ENCODE measurements around the gene ZC2HC1C. TPM values are rescaled to one million over a fixed set of nuclear protein-coding genes. Genes with fewer than 3 reads are reported as not detected.

Gene ZC2HC1C
- total RNA-seq, 2 donors from 2014 or later = 2.3 to 2.7 TPM

DNA sequence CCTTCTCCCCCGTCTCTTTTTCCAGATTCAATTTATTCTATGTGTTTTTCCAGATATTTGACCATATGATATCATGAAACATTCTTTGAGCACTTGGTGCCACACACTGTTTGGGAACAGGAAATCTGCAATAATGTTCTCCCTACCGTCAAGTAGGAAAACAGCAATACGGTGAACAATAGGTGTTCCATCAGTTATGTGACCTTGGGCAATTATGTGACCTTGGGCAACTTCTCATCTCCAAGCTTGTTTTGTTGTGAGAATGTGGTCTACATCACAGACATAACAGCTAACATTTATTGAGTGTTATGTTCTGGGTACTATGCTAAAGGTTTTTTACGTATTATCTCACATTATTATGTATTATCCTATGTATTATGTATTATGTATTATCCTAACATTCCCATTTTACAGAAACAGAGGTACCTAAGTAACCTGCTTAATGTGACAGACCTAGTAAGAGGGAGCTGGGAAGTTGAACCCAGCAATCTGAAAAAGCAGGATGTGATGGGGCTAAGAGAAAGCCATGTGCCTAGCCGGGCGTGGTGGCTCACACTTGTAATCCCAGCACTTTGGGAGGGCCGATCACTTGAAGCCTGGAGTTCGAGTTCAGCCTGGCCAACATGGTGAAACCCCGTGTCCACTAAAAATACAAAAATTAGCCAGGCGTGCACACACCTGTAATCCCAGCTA lies 58.6 kb downstream of the ZC2HC1C start:
- peaks cover 10% of the 10 kb centered on the region for H3K36me3 Mint-ChIP-seq (ENCODE audit: low read depth)
- no peaks in the 10 kb centered on the region for H3K9me3 ChIP-seq (ENCODE audit: control insufficient read depth, low read length)
- H3K9ac ChIP-seq (ENCODE audit: extremely low read depth, low read length, poor library complexity, severe bottlenecking) = no peak overlapping the region
- peak overlapping the region; percentile 91 for H3K4me3 ChIP-seq (ENCODE audit: low read length)
- peaks cover under 1% of the 10 kb centered on the region for H3K9me3 Mint-ChIP-seq
- TF ChIP-seq, protein P1, sequence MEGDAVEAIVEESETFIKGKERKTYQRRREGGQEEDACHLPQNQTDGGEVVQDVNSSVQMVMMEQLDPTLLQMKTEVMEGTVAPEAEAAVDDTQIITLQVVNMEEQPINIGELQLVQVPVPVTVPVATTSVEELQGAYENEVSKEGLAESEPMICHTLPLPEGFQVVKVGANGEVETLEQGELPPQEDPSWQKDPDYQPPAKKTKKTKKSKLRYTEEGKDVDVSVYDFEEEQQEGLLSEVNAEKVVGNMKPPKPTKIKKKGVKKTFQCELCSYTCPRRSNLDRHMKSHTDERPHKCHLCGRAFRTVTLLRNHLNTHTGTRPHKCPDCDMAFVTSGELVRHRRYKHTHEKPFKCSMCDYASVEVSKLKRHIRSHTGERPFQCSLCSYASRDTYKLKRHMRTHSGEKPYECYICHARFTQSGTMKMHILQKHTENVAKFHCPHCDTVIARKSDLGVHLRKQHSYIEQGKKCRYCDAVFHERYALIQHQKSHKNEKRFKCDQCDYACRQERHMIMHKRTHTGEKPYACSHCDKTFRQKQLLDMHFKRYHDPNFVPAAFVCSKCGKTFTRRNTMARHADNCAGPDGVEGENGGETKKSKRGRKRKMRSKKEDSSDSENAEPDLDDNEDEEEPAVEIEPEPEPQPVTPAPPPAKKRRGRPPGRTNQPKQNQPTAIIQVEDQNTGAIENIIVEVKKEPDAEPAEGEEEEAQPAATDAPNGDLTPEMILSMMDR (conservative IDR thresholded peaks at IDR 0.05) = no peak
- 90 to 95% methylated on average over 8 to 9 of the region's 10 CpGs for WGBS, 2 experiments (ENCODE audit: insufficient coverage in 1 of 2, insufficient read length in 1 of 2)
- H3K27ac ChIP-seq (ENCODE audit: low read depth, low read length) = no peak overlapping the region
- no peaks in the 10 kb centered on the region for H3K27me3 ChIP-seq (ENCODE audit: control insufficient read depth, insufficient read depth, low read length, poor library complexity, severe bottlenecking)
- DNase-seq = no peak
- peaks cover 14% of the 10 kb centered on the region for H3K4me1 Mint-ChIP-seq
- peaks cover 29% of the 10 kb centered on the region for H3K36me3 ChIP-seq (ENCODE audit: control insufficient read depth, insufficient read depth, low read length)
- H3K27me3 Mint-ChIP-seq (ENCODE audit: insufficient read depth) = no peaks in the 10 kb centered on the region
- peak overlapping the region; percentile 92 for H3K4me3 Mint-ChIP-seq
- no peaks in the 10 kb centered on the region for H3K4me1 ChIP-seq (ENCODE audit: control insufficient read depth, insufficient read depth, low read length)
- H3K27ac Mint-ChIP-seq = peak overlapping the region; percentile 24

DNA sequence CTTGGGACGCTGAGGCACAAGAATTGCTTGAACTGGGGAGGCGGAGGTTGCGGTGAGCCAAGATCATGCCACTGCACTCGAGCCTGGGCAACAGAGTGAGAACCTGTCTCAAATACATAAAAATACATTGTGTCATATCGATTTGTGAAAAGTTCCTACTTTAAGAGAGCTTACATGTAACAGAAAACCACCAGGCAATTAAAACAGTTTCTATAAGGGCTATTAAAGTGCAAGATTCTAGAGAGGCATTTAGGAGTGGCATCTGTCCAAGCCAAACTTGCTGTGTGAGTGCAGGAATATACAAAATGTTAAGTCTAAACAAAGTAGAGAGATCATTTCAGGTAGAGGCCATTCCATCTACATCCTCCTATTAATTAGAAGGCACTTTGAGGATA lies 59.2 kb downstream of the ZC2HC1C start:
- Mint-ChIP-seq H3K27me3 (ENCODE audit: insufficient read depth) (no peaks in the 10 kb centered on the region), H3K27ac (no peak overlapping the region), H3K9me3 (peaks cover 4% of the 10 kb centered on the region), H3K36me3 (ENCODE audit: low read depth) (peaks cover 15% of the 10 kb centered on the region), H3K4me3 (no peak overlapping the region), H3K4me1 (peaks cover 14% of the 10 kb centered on the region)
- TF ChIP-seq, protein P1 (conservative IDR thresholded peaks at IDR 0.05) = no peak
- Histone ChIP-seq H3K9ac (ENCODE audit: extremely low read depth, low read length, poor library complexity, severe bottlenecking) (no peak overlapping the region), H3K27me3 (ENCODE audit: control insufficient read depth, insufficient read depth, low read length, poor library complexity, severe bottlenecking) (no peaks in the 10 kb centered on the region), H3K4me3 (ENCODE audit: low read length) (no peak overlapping the region), H3K9me3 (ENCODE audit: control insufficient read depth, low read length) (peaks cover 4% of the 10 kb centered on the region), H3K4me1 (ENCODE audit: control insufficient read depth, insufficient read depth, low read length) (no peaks in the 10 kb centered on the region), H3K36me3 (ENCODE audit: control insufficient read depth, insufficient read depth, low read length) (peaks cover 34% of the 10 kb centered on the region), H3K27ac (ENCODE audit: low read depth, low read length) (no peak overlapping the region)
- no peak for DNase-seq
- 93 to 99% methylated on average over 4 to 5 of the region's 5 CpGs for WGBS, 2 experiments (ENCODE audit: insufficient coverage in 1 of 2, insufficient read length in 1 of 2)

Other genes starting within 250 kb of the ZC2HC1C start
- gene PROX2, start 193.5 kb upstream of the ZC2HC1C start, total RNA-seq = not detected
- gene DLST, start 187.7 kb upstream of the ZC2HC1C start, total RNA-seq = 100 to 1,000 TPM; 119 to 126 TPM
- gene RPS6KL1, start 146.4 kb upstream of the ZC2HC1C start, total RNA-seq = 10 to 100 TPM in 1 of 2 donors, 1 to 10 TPM in 1; 4.4 to 10.4 TPM
- gene PGF, start 114.0 kb upstream of the ZC2HC1C start, total RNA-seq = 1 to 10 TPM; 5.0 to 7.6 TPM
- gene EIF2B2, start 66.7 kb upstream of the ZC2HC1C start, total RNA-seq = 10 to 100 TPM; 35.0 to 41.6 TPM
- 10 to 100 TPM; 18.7 to 34.6 TPM for gene MLH3, start 18.2 kb upstream of the ZC2HC1C start, total RNA-seq
- gene ACYP1, start 5.6 kb upstream of the ZC2HC1C start, total RNA-seq = 10 to 100 TPM; 21.4 to 26.0 TPM
- gene NEK9, start 57.4 kb downstream of the ZC2HC1C start, total RNA-seq = 10 to 100 TPM; 74.1 to 97.5 TPM
- 100 to 1,000 TPM; 264 to 267 TPM for gene TMED10, start 107.0 kb downstream of the ZC2HC1C start, total RNA-seq
- gene FOS, start 209.2 kb downstream of the ZC2HC1C start, total RNA-seq = 10 to 100 TPM; 10.3 to 14.0 TPM

Data from endodermal cell (in vitro differentiated cells).